Osteocyte (in vitro differentiated cells): ENCODE measurements around the gene GPC4. TPM values are rescaled to one million over a fixed set of nuclear protein-coding genes. Genes with fewer than 3 reads are reported as not detected.

ENCODE experiments used
- DNase-seq: peaks from one replicate; pipeline ENCODE4 v3.0.0; 2021; ENCODE audit warnings: mixed read lengths; ENCODE audit not compliant: unreplicated experiment; ENCODE audit errors: extremely low spot score
- H3K27ac Mint-ChIP-seq: one replicate; pipeline ENCODE4 v1.8.0; 2021; ENCODE audit warnings: mild to moderate bottlenecking, mixed read lengths; ENCODE audit not compliant: unreplicated experiment
- H3K27me3 Mint-ChIP-seq: one replicate; pipeline ENCODE4 v1.8.0; 2021; ENCODE audit warnings: mixed read lengths; ENCODE audit not compliant: unreplicated experiment
- H3K36me3 Mint-ChIP-seq: one replicate; pipeline ENCODE4 v1.8.0; 2021; ENCODE audit warnings: mixed read lengths; ENCODE audit not compliant: unreplicated experiment
- H3K4me1 Mint-ChIP-seq: one replicate; pipeline ENCODE4 v1.8.0; 2021; ENCODE audit warnings: mixed read lengths; ENCODE audit not compliant: unreplicated experiment
- H3K4me3 Mint-ChIP-seq: one replicate; pipeline ENCODE4 v1.8.0; 2021; ENCODE audit warnings: mild to moderate bottlenecking, moderate library complexity, mixed read lengths; ENCODE audit not compliant: unreplicated experiment
- H3K9me3 Mint-ChIP-seq: one replicate; pipeline ENCODE4 v1.8.0; 2021; ENCODE audit warnings: mixed read lengths; ENCODE audit not compliant: unreplicated experiment
- total RNA-seq: library from RNA; stranded (reverse); gene quantifications from 2 replicates; pipeline ENCODE4 v1.2.1, GENCODE V29; 2021
- TF ChIP-seq, protein P1 (sequence below): fragments of 200-600 bp; sonication (generic); IDR thresholded peaks from 2 replicates; pipeline ENCODE4 v1.5.0; 2021; ENCODE audit warnings: antibody characterized with exemption, mild to moderate bottlenecking, moderate library complexity

GPC4 gene
- total RNA-seq, 1 donor from 2014 or later = 98.0 TPM

- Mint-ChIP-seq H3K36me3 (peaks cover 27% of the 10 kb centered on the region), H3K4me1 (peaks cover 21% of the 10 kb centered on the region), H3K9me3 (no peaks in the 10 kb centered on the region), H3K27ac (no peak overlapping the region), H3K27me3 (no peaks in the 10 kb centered on the region), H3K4me3 (no peak overlapping the region)
- no peak for DNase-seq
- TF ChIP-seq, protein P1, sequence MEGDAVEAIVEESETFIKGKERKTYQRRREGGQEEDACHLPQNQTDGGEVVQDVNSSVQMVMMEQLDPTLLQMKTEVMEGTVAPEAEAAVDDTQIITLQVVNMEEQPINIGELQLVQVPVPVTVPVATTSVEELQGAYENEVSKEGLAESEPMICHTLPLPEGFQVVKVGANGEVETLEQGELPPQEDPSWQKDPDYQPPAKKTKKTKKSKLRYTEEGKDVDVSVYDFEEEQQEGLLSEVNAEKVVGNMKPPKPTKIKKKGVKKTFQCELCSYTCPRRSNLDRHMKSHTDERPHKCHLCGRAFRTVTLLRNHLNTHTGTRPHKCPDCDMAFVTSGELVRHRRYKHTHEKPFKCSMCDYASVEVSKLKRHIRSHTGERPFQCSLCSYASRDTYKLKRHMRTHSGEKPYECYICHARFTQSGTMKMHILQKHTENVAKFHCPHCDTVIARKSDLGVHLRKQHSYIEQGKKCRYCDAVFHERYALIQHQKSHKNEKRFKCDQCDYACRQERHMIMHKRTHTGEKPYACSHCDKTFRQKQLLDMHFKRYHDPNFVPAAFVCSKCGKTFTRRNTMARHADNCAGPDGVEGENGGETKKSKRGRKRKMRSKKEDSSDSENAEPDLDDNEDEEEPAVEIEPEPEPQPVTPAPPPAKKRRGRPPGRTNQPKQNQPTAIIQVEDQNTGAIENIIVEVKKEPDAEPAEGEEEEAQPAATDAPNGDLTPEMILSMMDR = no peak
Observed at GRCh38 chrX:133302775-133303445, 112.4 kb downstream of the GPC4 start.

GRCh38 chrX:133300591-133300990 lies 114.7 kb downstream of the GPC4 start:
- Mint-ChIP-seq H3K4me1 (peaks cover 35% of the 10 kb centered on the region), H3K27me3 (no peaks in the 10 kb centered on the region), H3K27ac (no peak overlapping the region)

GRCh38 chrX:133297284-133297683 lies 118.0 kb downstream of the GPC4 start:
- H3K27me3 Mint-ChIP-seq = no peaks in the 10 kb centered on the region
- H3K9me3 Mint-ChIP-seq = no peaks in the 10 kb centered on the region
- H3K36me3 Mint-ChIP-seq = peaks cover 5% of the 10 kb centered on the region
- no peak overlapping the region for H3K4me3 Mint-ChIP-seq
- H3K27ac Mint-ChIP-seq = peak overlapping the region; percentile 48
- TF ChIP-seq, protein P1 = no peak
- peaks cover 42% of the 10 kb centered on the region for H3K4me1 Mint-ChIP-seq
- no peak for DNase-seq

More at GRCh38 chrX:133300591-133300990, 114.7 kb downstream of the GPC4 start:
- no peaks in the 10 kb centered on the region for H3K9me3 Mint-ChIP-seq
- TF ChIP-seq, protein P1 = no peak
- no peak overlapping the region for H3K4me3 Mint-ChIP-seq
- peaks cover 27% of the 10 kb centered on the region for H3K36me3 Mint-ChIP-seq
- no peak for DNase-seq

DNA sequence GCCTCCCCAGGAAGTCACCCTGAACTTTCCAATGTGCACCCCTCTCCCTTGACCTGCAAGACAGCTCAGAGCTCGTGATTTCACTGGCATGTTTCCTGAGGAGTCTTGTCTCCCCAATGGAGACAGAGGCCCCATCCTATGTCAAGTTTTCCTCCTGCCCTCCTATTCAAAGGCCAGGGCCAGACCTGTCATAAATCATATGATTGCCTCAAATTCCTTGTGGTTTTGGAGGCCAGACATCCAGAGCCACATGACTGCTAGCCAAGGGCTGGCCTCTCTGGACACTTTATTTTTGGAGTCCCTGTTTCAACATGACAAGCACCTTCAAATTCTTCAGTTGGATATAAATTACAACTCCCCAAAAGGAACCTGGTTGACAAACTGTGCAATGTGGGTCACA lies 121.2 kb downstream of the GPC4 start:
- Mint-ChIP-seq H3K4me3 (no peak overlapping the region), H3K27me3 (no peaks in the 10 kb centered on the region), H3K4me1 (peaks cover 32% of the 10 kb centered on the region), H3K27ac (no peak overlapping the region), H3K36me3 (no peaks in the 10 kb centered on the region), H3K9me3 (no peaks in the 10 kb centered on the region)
- DNase-seq = no peak
- TF ChIP-seq, protein P1 = no peak

GRCh38 chrX:133290076-133290475 lies 125.2 kb downstream of the GPC4 start:
- Mint-ChIP-seq H3K36me3 (no peaks in the 10 kb centered on the region), H3K4me3 (no peak overlapping the region), H3K9me3 (no peaks in the 10 kb centered on the region), H3K27ac (no peak overlapping the region), H3K4me1 (peaks cover 7% of the 10 kb centered on the region), H3K27me3 (no peaks in the 10 kb centered on the region)
- DNase-seq = no peak
- TF ChIP-seq, protein P1 = no peak
